B cell (primary cell): ENCODE measurements around the gene USP7.

Experiments used
- CTCF ChIP-seq: fragments of 200-600 bp; IDR thresholded peaks from one replicate; pipeline ENCODE4 v1.8.0; 2022; ENCODE audit warnings: antibody characterized with exemption, mild to moderate bottlenecking
- EZH2 ChIP-seq: IDR thresholded peaks from 2 replicates; pipeline ENCODE4 v1.6.1; 2012; ENCODE audit warnings: borderline replicate concordance, low read depth, mild to moderate bottlenecking, moderate library complexity, low read length; ENCODE audit not compliant: insufficient read depth, poor library complexity, severe bottlenecking

GRCh38 chr16:8893426-8893825 is 70.3 kb downstream of the USP7 start:
- TF ChIP-seq CTCF (no peak), EZH2 (no peak)
